ENCODE data around the gene SORL1-AS1.

SORL1-AS1 gene

GRCh38 chr11:121478226-121478894 is 25.6 kb upstream of the SORL1-AS1 start:
- Histone ChIP-seq H3K36me3 (ENCODE audit: low read depth) (no peaks in the 10 kb centered on the region), H3K4me1 (ENCODE audit: insufficient read depth, poor library complexity, severe bottlenecking) (peaks cover 25% of the 10 kb centered on the region), H3K27ac (ENCODE audit: poor library complexity, severe bottlenecking) (no peak overlapping the region), H3K9me3 (ENCODE audit: severe bottlenecking) (no peaks in the 10 kb centered on the region), H3K4me3 (ENCODE audit: severe bottlenecking) (no peak overlapping the region), H3K27me3 (ENCODE audit: insufficient read depth, poor library complexity, severe bottlenecking) (no peaks in the 10 kb centered on the region)
- no peak; the same call in 2 of the 3 replicates for ATAC-seq (ENCODE audit: low read depth)
- no peak for DNase-seq (ENCODE audit: low spot score)
- no peak for TF ChIP-seq CTCF (IDR thresholded peaks at IDR 0.05; ENCODE audit: poor library complexity, severe bottlenecking)

GRCh38 chr11:121476379-121477032 is 23.7 kb upstream of the SORL1-AS1 start:
- ATAC-seq (ENCODE audit: low read depth) (peak; percentile 92), DNase-seq (ENCODE audit: low spot score) (no peak)
- H3K36me3 ChIP-seq (ENCODE audit: low read depth), result no peaks in the 10 kb centered on the region
- no peaks in the 10 kb centered on the region for H3K27me3 ChIP-seq (ENCODE audit: insufficient read depth, poor library complexity, severe bottlenecking)
- H3K9me3 ChIP-seq (ENCODE audit: severe bottlenecking), result no peaks in the 10 kb centered on the region
- no peak overlapping the region for H3K4me3 ChIP-seq (ENCODE audit: severe bottlenecking)
- H3K4me1 ChIP-seq (ENCODE audit: insufficient read depth, poor library complexity, severe bottlenecking), result peaks cover 18% of the 10 kb centered on the region
- TF ChIP-seq CTCF (IDR thresholded peaks at IDR 0.05; ENCODE audit: poor library complexity, severe bottlenecking), result no peak
- H3K27ac ChIP-seq (ENCODE audit: poor library complexity, severe bottlenecking), result peak overlapping the region; percentile 43

- no peak for DNase-seq (ENCODE audit: low spot score)
- no peak for ATAC-seq (ENCODE audit: low read depth)
- Histone ChIP-seq H3K9me3 (ENCODE audit: severe bottlenecking) (no peaks in the 10 kb centered on the region), H3K4me3 (ENCODE audit: severe bottlenecking) (no peak overlapping the region), H3K27me3 (ENCODE audit: insufficient read depth, poor library complexity, severe bottlenecking) (no peaks in the 10 kb centered on the region), H3K36me3 (ENCODE audit: low read depth) (no peaks in the 10 kb centered on the region), H3K27ac (ENCODE audit: poor library complexity, severe bottlenecking) (no peak overlapping the region), H3K4me1 (ENCODE audit: insufficient read depth, poor library complexity, severe bottlenecking) (peaks cover 18% of the 10 kb centered on the region)
- TF ChIP-seq CTCF (IDR thresholded peaks at IDR 0.05; ENCODE audit: poor library complexity, severe bottlenecking), result no peak
Measured at GRCh38 chr11:121474680-121475079, 21.9 kb upstream of the SORL1-AS1 start.

- H3K4me1 ChIP-seq (ENCODE audit: insufficient read depth, poor library complexity, severe bottlenecking), result peaks cover 15% of the 10 kb centered on the region
- no peaks in the 10 kb centered on the region for H3K27me3 ChIP-seq (ENCODE audit: insufficient read depth, poor library complexity, severe bottlenecking)
- no peak for TF ChIP-seq CTCF (IDR thresholded peaks at IDR 0.05; ENCODE audit: poor library complexity, severe bottlenecking)
- H3K27ac ChIP-seq (ENCODE audit: poor library complexity, severe bottlenecking), result no peak overlapping the region
- ATAC-seq (ENCODE audit: low read depth), result no peak
- DNase-seq (ENCODE audit: low spot score), result no peak
- no peak overlapping the region for H3K4me3 ChIP-seq (ENCODE audit: severe bottlenecking)
- no peaks in the 10 kb centered on the region for H3K36me3 ChIP-seq (ENCODE audit: low read depth)
- no peaks in the 10 kb centered on the region for H3K9me3 ChIP-seq (ENCODE audit: severe bottlenecking)
Measured at GRCh38 chr11:121473064-121473777, 20.5 kb upstream of the SORL1-AS1 start.

All from RWPE2 (cell line).